Adrenal gland (tissue), 12 donors: ENCODE results near the gene FCN1. TPM values are rescaled to one million over a fixed set of nuclear protein-coding genes. Genes with fewer than 3 reads are reported as not detected.

ENCODE experiments used
- DNase-seq, 7 donors: peaks; one replicate each; pipeline ENCODE4 v3.0.0-alpha.2; 2019 to 2020
- H3K27ac ChIP-seq, 5 donors: fragments of 200-600 bp; sonication (generic) in 4 of 5; 1 replicate in 3 of 5; 2 replicates in 2 of 5; pipeline versions ENCODE4 v1.5.1 to v1.8.0; 2016 to 2020; ENCODE audit warnings: mild to moderate bottlenecking in 1 of 5
- H3K27me3 ChIP-seq: fragments of 200-600 bp; 2 replicates; pipeline ENCODE4 v1.8.0; 2021
- H3K36me3 ChIP-seq, 2 donors: fragments of 200-600 bp; replicated peaks in 1 of 2; 1 replicate in 1 of 2; 2 replicates in 1 of 2; pipeline versions ENCODE4 v1.5.1 to v1.8.0; 2018 to 2022
- H3K4me1 ChIP-seq, 2 donors: fragments of 200-600 bp; replicated peaks in 1 of 2; 1 replicate in 1 of 2; 2 replicates in 1 of 2; pipeline versions ENCODE4 v1.5.1 to v1.8.0; 2018 to 2021
- H3K4me3 ChIP-seq, 4 donors: fragments of 200-600 bp; sonication (generic) in 3 of 4; one replicate each; pipeline ENCODE4 v1.5.1; 2016 to 2018
- H3K9me3 ChIP-seq, 3 donors: fragments of 200-600 bp; sonication (generic) in 1 of 3; replicated peaks in 1 of 3; 1 replicate in 2 of 3; 2 replicates in 1 of 3; pipeline versions ENCODE4 v1.5.1 to v1.8.0; 2016 to 2021
- POLR2A ChIP-seq, 2 donors: fragments of 450-650 bp; IDR thresholded peaks; one replicate each; pipeline ENCODE4 v1.6.1; 2017; ENCODE audit warnings: antibody characterized with exemption in 2 of 2, mild to moderate bottlenecking in 2 of 2, moderate library complexity in 1 of 2
- WGBS, 4 donors: extraction: QIAGEN DNeasy Blood & Tissue Kit in 2 of 4; methylation state at CpG; one replicate each; pipeline versions ENCODE4 v1.1.5 to v1.1.7; 2013 to 2017; 5-methylcytosine and 5-hydroxymethylcytosine counted together
- intact Hi-C, 2 donors: fragments of 100-400 bp; cut with DNase I; formaldehyde crosslinking; loops; one replicate each; pipeline versions ENCODE4 v1.14.1 to v1.15.0; 2022 to 2023
- polyA plus RNA-seq, 3 donors: library from polyadenylated mRNA; stranded (reverse); fragments of 200-250 nt in 2 of 3; fragments of 350-450 nt in 1 of 3; fragmentation: Illumina TruSeq in 1 of 3; extraction: RNeasy Lipid Tissue Mini Kit (QIAGEN cat#74804) in 1 of 3; gene quantifications; one replicate each; pipeline ENCODE4 v1.2.3, GENCODE V29; 2013 to 2014
- total RNA-seq, 9 donors: library from RNA; depleted of rRNA in 4 of 9; stranded (reverse); fragments of >200 nt in 4 of 9; fragments of 120-200 nt in 1 of 9; fragmentation: NEBNext Ultra II Directional in 1 of 9; extraction: Animal tissue kit (Norgen Biotek cat#: 25700) in 1 of 9; gene quantifications; one replicate each; pipeline versions ENCODE4 v1.1.0 to v1.2.4, GENCODE V29; 2013 to 2023
- TF ChIP-seq, protein P1 (sequence below), 6 experiments: fragments of 450-650 bp in 4 of 6; fragments of 200-600 bp in 2 of 6; sonication (generic) in 1 of 6; IDR thresholded peaks; 1 replicate in 5 of 6; 2 replicates in 1 of 6; pipeline versions ENCODE4 v1.5.1 to v1.8.0; 2016 to 2021; ENCODE audit warnings: antibody characterized with exemption in 6 of 6, mild to moderate bottlenecking in 2 of 6, moderate library complexity in 1 of 6
- donor health status: healthy with polysubstance abuse.
- donor health status: Bipolar disorder and iron deficiency.
- donor health status: DM: yes; HTN: yes; CAD: no.
- donor health status: DM: no; HTN: no; CAD: no.
- donor health status: DM: no; HTN: no; CAD: no.
- donor health status: DM: yes; HTN: yes; CAD: no.

FCN1 gene
- total and polyA plus RNA-seq, 12 donors: 0.57 to 7.0 (median 2.4) TPM; not detected in 1

DNA sequence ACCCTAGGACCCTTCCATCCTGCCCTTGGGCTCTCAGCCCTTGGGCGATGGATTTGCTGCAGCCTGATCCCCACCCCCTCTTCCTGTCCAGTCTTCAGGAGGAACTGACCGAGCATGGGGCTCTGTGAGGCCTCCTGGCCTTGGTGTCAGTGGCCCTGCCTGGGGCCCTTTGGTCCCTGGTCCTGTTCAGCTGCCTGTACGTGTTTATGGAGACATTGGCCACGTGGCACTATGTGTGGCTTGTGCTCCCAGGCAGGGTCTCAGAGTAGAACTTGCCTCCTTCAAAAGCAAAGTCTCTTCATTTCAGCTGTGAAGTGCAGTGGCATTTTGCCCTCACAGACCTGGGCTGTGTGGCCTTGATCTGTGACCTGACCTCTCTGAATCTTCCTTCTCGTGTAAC is 26.0 kb downstream of the FCN1 start:
- intact Hi-C loops: no loop called here
- peak in 4 of 7 donors; percentile 14 to 33 (median 18) for DNase-seq
- 65 to 73% (median 72%) methylated on average over 4 to 5 of the region's 5 CpGs for WGBS, 4 donors

DNA sequence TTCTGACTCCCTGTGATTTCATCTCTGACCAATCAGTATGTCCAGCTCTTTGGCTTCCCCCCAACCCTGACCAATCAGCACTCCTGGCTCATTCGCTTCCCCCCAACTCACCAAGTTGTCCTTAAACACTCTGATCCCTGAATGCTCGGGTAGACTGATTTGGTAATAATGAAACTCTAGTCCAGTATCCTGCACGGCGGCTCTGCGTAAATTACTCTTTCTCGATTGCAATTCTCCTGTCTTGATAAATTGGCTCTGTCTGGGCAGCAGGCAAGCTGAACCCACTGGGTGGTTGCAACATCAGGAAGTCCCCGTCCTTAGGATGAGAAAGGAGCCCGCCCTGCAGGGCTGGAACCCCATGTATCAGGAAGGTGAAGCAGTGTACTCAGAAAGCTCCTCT is 26.7 kb downstream of the FCN1 start:
- intact Hi-C loops: no loop called here
- Histone ChIP-seq H3K4me1 (peaks cover 15 to 19% of the 10 kb centered on the region in 2 donors), H3K9me3 (no peaks in the 10 kb centered on the region), H3K27me3 (no peaks in the 10 kb centered on the region), H3K36me3 (no peaks in the 10 kb centered on the region), H3K27ac (peak overlapping the region in 1 of 5 donors; percentile 24), H3K4me3 (no peak overlapping the region)
- DNase-seq: peak in 5 of 7 donors; percentile 12 to 57 (median 25)
- WGBS, 4 donors: 73 to 82% (median 78%) methylated on average over 8 of the region's 8 CpGs
- TF ChIP-seq POLR2A (IDR thresholded peaks at IDR 0.05): no peak
- TF ChIP-seq, protein P1, sequence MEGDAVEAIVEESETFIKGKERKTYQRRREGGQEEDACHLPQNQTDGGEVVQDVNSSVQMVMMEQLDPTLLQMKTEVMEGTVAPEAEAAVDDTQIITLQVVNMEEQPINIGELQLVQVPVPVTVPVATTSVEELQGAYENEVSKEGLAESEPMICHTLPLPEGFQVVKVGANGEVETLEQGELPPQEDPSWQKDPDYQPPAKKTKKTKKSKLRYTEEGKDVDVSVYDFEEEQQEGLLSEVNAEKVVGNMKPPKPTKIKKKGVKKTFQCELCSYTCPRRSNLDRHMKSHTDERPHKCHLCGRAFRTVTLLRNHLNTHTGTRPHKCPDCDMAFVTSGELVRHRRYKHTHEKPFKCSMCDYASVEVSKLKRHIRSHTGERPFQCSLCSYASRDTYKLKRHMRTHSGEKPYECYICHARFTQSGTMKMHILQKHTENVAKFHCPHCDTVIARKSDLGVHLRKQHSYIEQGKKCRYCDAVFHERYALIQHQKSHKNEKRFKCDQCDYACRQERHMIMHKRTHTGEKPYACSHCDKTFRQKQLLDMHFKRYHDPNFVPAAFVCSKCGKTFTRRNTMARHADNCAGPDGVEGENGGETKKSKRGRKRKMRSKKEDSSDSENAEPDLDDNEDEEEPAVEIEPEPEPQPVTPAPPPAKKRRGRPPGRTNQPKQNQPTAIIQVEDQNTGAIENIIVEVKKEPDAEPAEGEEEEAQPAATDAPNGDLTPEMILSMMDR (IDR thresholded peaks at IDR 0.05): no peak

More for the DNA sequence above, 26.0 kb downstream of the FCN1 start:
- TF ChIP-seq, protein P1 (IDR thresholded peaks at IDR 0.05): no peak
- no peak for TF ChIP-seq POLR2A (IDR thresholded peaks at IDR 0.05)
- Histone ChIP-seq H3K4me1 (peaks cover 21 to 26% of the 10 kb centered on the region in 2 donors), H3K27me3 (no peaks in the 10 kb centered on the region), H3K27ac (peak overlapping the region in 1 of 5 donors; percentile 1), H3K36me3 (no peaks in the 10 kb centered on the region), H3K9me3 (no peaks in the 10 kb centered on the region), H3K4me3 (no peak overlapping the region)

DNA sequence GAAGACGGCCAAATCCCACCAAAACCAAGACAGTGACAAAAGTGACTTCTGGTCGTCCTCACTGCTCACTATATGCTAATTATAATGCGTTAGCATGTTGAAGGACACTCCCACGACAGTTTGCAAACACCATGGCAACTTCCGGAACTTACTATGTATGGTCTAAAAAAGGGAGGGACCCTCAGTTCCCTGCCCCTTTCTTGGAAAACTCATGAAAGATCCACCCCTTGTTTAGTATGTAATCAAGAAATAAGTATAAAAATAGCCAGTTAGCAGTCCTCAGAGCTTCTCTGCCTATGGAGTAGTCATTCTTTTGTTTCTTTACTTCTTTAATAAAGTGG is 27.6 kb downstream of the FCN1 start:
- WGBS, 4 donors: 87 to 93% (median 88%) methylated on average over 5 of the region's 5 CpGs
- TF ChIP-seq, protein P1 (IDR thresholded peaks at IDR 0.05): no peak
- no peak for TF ChIP-seq POLR2A (IDR thresholded peaks at IDR 0.05)
- peak in 2 of 7 donors; percentile 3 to 18 for DNase-seq
- Histone ChIP-seq H3K36me3 (no peaks in the 10 kb centered on the region), H3K27ac (no peak overlapping the region), H3K4me1 (peaks cover 6 to 10% of the 10 kb centered on the region in 2 donors), H3K9me3 (no peaks in the 10 kb centered on the region), H3K27me3 (no peaks in the 10 kb centered on the region), H3K4me3 (no peak overlapping the region)
- intact Hi-C loops: no loop called here

DNA sequence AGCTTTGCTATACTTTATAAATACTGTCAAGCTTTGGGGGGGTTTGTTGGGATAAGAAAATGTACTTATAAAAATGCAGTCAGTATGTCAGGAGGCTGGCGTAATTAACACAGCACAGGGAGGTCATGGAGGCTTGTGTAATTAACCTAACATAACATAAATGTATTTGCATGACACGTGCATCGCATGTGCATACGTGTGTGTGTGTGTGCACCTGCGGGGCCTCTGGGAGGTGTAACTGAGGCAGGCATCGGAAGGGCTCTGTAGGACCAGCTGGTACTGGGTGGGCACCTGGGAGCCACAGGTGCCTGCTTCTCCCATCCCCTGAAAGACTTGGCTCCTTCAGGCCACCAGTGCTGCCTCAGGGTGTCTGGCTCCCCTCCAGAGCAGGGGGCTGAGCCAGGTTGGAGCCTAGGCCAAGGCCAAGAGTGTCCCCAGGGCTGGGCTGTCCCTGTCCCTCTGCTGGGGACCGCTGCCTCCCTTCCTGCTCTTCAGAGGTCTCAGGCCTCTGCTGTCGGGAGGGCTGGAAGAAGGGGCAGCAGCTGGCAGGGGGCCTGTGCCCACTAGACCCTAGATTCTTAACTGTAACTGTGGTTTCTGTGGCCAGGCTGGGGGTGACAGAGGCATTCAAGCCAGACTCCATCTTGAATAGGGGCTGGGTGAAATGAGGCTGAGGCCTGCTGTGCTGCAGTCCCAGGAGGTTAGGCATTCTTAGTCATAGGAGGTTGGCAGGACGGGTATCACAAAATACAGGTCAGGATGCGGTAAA is 28.1 kb downstream of the FCN1 start:
- Histone ChIP-seq H3K4me3 (no peak overlapping the region), H3K9me3 (no peaks in the 10 kb centered on the region), H3K27ac (no peak overlapping the region), H3K36me3 (no peaks in the 10 kb centered on the region), H3K27me3 (no peaks in the 10 kb centered on the region), H3K4me1 (peaks cover 5 to 7% of the 10 kb centered on the region in 2 donors)
- DNase-seq: peak in 4 of 7 donors; percentile 8 to 29 (median 14)
- intact Hi-C loops: no loop called here
- WGBS, 4 donors: 84 to 92% (median 90%) methylated on average over 8 to 10 of the region's 10 CpGs
- TF ChIP-seq, protein P1 (IDR thresholded peaks at IDR 0.05): no peak
- no peak for TF ChIP-seq POLR2A (IDR thresholded peaks at IDR 0.05)
